ENCODE data around the gene SUZ12.
"Not testable (repeated sequence)": the region's sequence is repeated elsewhere in the genome, so short reads cannot be mapped to it uniquely, and the experiment has no call there.

The SUZ12 gene

GRCh38 chr17:32042266-32042665, 105.5 kb downstream of the SUZ12 start:
- FAIRE-seq: not testable (repeated sequence)

- FAIRE-seq: not testable (repeated sequence)
Observed at GRCh38 chr17:32045611-32046010, 108.8 kb downstream of the SUZ12 start.

GRCh38 chr17:32047663-32048062, 110.9 kb downstream of the SUZ12 start:
- FAIRE-seq: not testable (repeated sequence)
